ENCODE data around the gene LAMB2. TPM values are rescaled to one million over a fixed set of nuclear protein-coding genes. Genes with fewer than 3 reads are reported as not detected.

The LAMB2 gene
- total RNA-seq, 1 donor from 2014 or later: 75.4 TPM

- Histone ChIP-seq H3K4me3 (no peak overlapping the region), H4K20me1 (ENCODE audit: low read depth) (no peaks in the 10 kb centered on the region), H3F3A (ENCODE audit: low read depth) (peaks cover 10% of the 10 kb centered on the region), H3K27ac (no peak overlapping the region), H3K4me1 (peaks cover 4% of the 10 kb centered on the region), H3K9me3 (ENCODE audit: low read depth) (no peaks in the 10 kb centered on the region), H3K36me3 (no peaks in the 10 kb centered on the region), H3K79me2 (ENCODE audit: low read depth) (peaks cover 11% of the 10 kb centered on the region), H3K4me2 (peak overlapping the region; percentile 87), H3K9ac (no peak overlapping the region), H3K27me3 (peaks cover 4% of the 10 kb centered on the region), H2AFZ (replicated peaks) (no peak overlapping the region)
- Mint-ChIP-seq H3K27ac (peak overlapping the region; percentile 29), H3K4me1 (peaks cover 34% of the 10 kb centered on the region), H3K9me3 (no peaks in the 10 kb centered on the region), H3K36me3 (no peaks in the 10 kb centered on the region), H3K27me3 (ENCODE audit: insufficient read depth, low read depth) (peaks cover 3% of the 10 kb centered on the region), H3K4me3 (peak overlapping the region; percentile 35)
- no peak for DNase-seq (ENCODE audit: low spot score)
- TF ChIP-seq EZH2phosphoT487 (IDR thresholded peaks at IDR 0.05) (no peak), EZH2 (IDR thresholded peaks at IDR 0.05) (no peak), CTCF (IDR thresholded peaks at IDR 0.05) (no peak)
These were observed 1.8 kb upstream of the LAMB2 start for GRCh38 chr3:49134471-49135265.

GRCh38 chr3:49133226-49133951, 539 bp upstream of the LAMB2 start:
- H4K20me1 ChIP-seq (ENCODE audit: low read depth): no peaks in the 10 kb centered on the region
- H3K4me1 ChIP-seq: peaks cover 4% of the 10 kb centered on the region
- Mint-ChIP-seq H3K9me3 (no peaks in the 10 kb centered on the region), H3K4me3 (peak overlapping the region; percentile 94), H3K27me3 (ENCODE audit: insufficient read depth, low read depth) (peaks cover 3% of the 10 kb centered on the region), H3K27ac (peak overlapping the region; percentile 98), H3K36me3 (peaks cover 5% of the 10 kb centered on the region), H3K4me1 (peaks cover 34% of the 10 kb centered on the region)
- TF ChIP-seq EZH2phosphoT487 (IDR thresholded peaks at IDR 0.05): no peak
- TF ChIP-seq CTCF (IDR thresholded peaks at IDR 0.05): no peak
- no peak for TF ChIP-seq EZH2 (IDR thresholded peaks at IDR 0.05)
- H3K79me2 ChIP-seq (ENCODE audit: low read depth): peaks cover 11% of the 10 kb centered on the region
- H3F3A ChIP-seq (ENCODE audit: low read depth): peaks cover 10% of the 10 kb centered on the region
- peak; percentile 93 for DNase-seq (ENCODE audit: low spot score)
- peak overlapping the region; percentile 87 for H3K4me2 ChIP-seq
- no peaks in the 10 kb centered on the region for H3K36me3 ChIP-seq
- H3K27ac ChIP-seq: no peak overlapping the region
- peaks cover 4% of the 10 kb centered on the region for H3K27me3 ChIP-seq
- peak overlapping the region; percentile 34 for H3K9ac ChIP-seq
- peak overlapping the region; percentile 92 for H2AFZ ChIP-seq (replicated peaks)
- peak overlapping the region; percentile 68 for H3K4me3 ChIP-seq
- no peaks in the 10 kb centered on the region for H3K9me3 ChIP-seq (ENCODE audit: low read depth)

- H3K4me3 Mint-ChIP-seq: peak overlapping the region; percentile 94
These were observed 795 bp downstream of the LAMB2 start for GRCh38 chr3:49132073-49132436.

More at GRCh38 chr3:49132073-49132436, 795 bp downstream of the LAMB2 start:
- peaks cover 34% of the 10 kb centered on the region for H3K4me1 Mint-ChIP-seq
- no peak for TF ChIP-seq CTCF (IDR thresholded peaks at IDR 0.05)
- TF ChIP-seq EZH2 (IDR thresholded peaks at IDR 0.05): no peak
- no peak for TF ChIP-seq EZH2phosphoT487 (IDR thresholded peaks at IDR 0.05)
- Histone ChIP-seq H3K9ac (peak overlapping the region; percentile 37), H2AFZ (replicated peaks) (no peak overlapping the region), H3K9me3 (ENCODE audit: low read depth) (no peaks in the 10 kb centered on the region), H3K36me3 (no peaks in the 10 kb centered on the region), H3K79me2 (ENCODE audit: low read depth) (peaks cover 11% of the 10 kb centered on the region), H3K4me3 (peak overlapping the region; percentile 68), H3F3A (ENCODE audit: low read depth) (peaks cover 10% of the 10 kb centered on the region), H4K20me1 (ENCODE audit: low read depth) (no peaks in the 10 kb centered on the region), H3K4me2 (peak overlapping the region; percentile 87), H3K27me3 (no peaks in the 10 kb centered on the region), H3K27ac (peak overlapping the region; percentile 79), H3K4me1 (peaks cover 4% of the 10 kb centered on the region)
- DNase-seq (ENCODE audit: low spot score): no peak
- peaks cover 5% of the 10 kb centered on the region for H3K36me3 Mint-ChIP-seq
- peaks cover 3% of the 10 kb centered on the region for H3K27me3 Mint-ChIP-seq (ENCODE audit: insufficient read depth, low read depth)
- H3K27ac Mint-ChIP-seq: peak overlapping the region; percentile 98
- H3K9me3 Mint-ChIP-seq: no peaks in the 10 kb centered on the region
